Measurements from ENCODE around the gene CLSTN1.
A peak's percentile ranks its signal among the peaks of the same experiment; 100 is the strongest.

Gene CLSTN1

DNA sequence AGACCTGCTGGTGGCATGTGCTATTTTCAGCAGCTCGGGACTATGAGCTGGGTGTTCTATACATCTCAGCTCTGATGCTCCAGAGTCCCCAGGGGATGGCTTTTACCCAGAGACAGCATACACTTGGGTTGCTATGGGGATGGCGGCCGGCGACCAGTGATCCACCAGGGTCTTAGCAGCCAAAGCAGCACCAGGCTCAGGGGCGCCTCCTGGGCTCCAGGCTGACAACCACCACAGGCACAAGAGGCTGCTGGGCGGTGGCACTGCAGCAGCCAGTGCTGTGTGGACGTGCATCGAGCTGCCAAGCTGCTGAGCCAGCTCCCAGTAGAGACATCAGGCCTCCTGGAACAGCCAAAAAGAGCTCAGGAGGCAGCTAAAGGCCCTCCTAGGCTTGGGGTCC, 37.6 kb upstream of the CLSTN1 start:
- Mint-ChIP-seq H3K4me3 (no peak overlapping the region), H3K9me3 (no peaks in the 10 kb centered on the region), H3K36me3 (ENCODE audit: insufficient read depth) (peaks cover 3% of the 10 kb centered on the region), H3K27me3 (no peaks in the 10 kb centered on the region), H3K27ac (ENCODE audit: low read depth) (no peak overlapping the region), H3K4me1 (peaks cover 5% of the 10 kb centered on the region)
- ATAC-seq (replicated peaks; ENCODE audit: extremely low read depth, poor library complexity, severe bottlenecking) (no peak), DNase-seq (ENCODE audit: low spot score in 2 of 2) (no peak)

DNA sequence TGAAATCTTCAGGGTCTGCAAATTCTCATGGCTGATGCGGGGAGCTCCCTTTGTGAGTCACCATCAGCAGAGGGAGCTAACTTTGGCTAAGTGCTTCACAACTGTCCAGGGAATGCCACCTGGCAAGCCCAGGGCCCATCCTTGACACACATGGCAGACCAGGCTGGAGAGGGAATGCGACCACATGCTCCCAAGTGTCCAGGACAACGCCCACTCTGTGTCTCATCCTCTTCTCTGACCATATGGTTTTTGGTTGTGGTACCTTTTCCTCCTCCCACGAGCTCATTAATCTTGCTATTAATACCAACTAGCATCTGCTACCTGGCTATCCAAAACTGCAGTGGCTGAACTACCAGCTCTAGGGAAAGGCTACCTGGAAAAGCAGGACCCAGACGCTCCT, 37.1 kb upstream of the CLSTN1 start:
- Mint-ChIP-seq H3K4me3 (no peak overlapping the region), H3K27ac (ENCODE audit: low read depth) (no peak overlapping the region), H3K27me3 (no peaks in the 10 kb centered on the region), H3K4me1 (peaks cover 5% of the 10 kb centered on the region), H3K36me3 (ENCODE audit: insufficient read depth) (peaks cover 3% of the 10 kb centered on the region), H3K9me3 (no peaks in the 10 kb centered on the region)
- no peak for DNase-seq (ENCODE audit: low spot score in 2 of 2)
- ATAC-seq (replicated peaks; ENCODE audit: extremely low read depth, poor library complexity, severe bottlenecking): no peak

DNA sequence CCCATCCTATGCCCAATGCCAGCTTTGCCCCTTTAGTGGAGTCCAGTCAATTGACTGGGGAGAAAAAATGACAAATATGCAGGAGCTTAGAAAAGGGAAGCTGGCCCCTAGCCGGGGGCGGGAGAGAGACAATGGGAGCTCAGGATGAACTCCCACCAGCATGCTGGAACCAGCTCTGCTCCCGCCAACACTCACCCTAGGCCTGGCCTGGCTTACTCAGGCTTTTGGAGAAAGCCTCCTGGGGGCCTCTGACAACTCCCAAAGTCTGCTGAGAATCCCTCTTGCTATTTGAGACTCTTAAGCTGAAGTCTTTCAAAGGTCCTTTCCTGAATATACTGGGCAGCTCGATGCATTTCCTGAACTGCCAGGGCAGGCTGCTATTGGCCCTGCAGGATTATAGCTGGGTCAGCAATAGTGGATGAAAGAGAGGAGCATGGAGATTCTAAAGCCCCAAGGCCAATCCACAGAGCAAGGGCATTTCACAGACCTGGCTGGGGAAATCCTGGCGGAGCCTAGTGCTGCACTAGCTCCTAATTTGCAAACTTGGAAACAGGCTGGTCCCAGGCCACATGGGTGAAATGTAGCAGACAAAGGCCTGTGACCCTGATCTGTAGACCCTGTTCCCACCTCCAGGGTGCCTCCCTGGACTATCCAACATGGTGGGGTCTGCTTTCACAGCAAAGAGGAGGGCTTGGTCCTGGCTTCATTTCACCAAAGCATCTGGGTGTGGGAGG, 35.7 kb upstream of the CLSTN1 start:
- no peak overlapping the region for H3K4me3 Mint-ChIP-seq
- H3K27ac Mint-ChIP-seq (ENCODE audit: low read depth): no peak overlapping the region
- peaks cover 5% of the 10 kb centered on the region for H3K4me1 Mint-ChIP-seq
- DNase-seq (ENCODE audit: low spot score in 2 of 2): no peak
- ATAC-seq (replicated peaks; ENCODE audit: extremely low read depth, poor library complexity, severe bottlenecking): no peak
- no peaks in the 10 kb centered on the region for H3K9me3 Mint-ChIP-seq
- H3K36me3 Mint-ChIP-seq (ENCODE audit: insufficient read depth): peaks cover 4% of the 10 kb centered on the region
- H3K27me3 Mint-ChIP-seq: no peaks in the 10 kb centered on the region

DNA sequence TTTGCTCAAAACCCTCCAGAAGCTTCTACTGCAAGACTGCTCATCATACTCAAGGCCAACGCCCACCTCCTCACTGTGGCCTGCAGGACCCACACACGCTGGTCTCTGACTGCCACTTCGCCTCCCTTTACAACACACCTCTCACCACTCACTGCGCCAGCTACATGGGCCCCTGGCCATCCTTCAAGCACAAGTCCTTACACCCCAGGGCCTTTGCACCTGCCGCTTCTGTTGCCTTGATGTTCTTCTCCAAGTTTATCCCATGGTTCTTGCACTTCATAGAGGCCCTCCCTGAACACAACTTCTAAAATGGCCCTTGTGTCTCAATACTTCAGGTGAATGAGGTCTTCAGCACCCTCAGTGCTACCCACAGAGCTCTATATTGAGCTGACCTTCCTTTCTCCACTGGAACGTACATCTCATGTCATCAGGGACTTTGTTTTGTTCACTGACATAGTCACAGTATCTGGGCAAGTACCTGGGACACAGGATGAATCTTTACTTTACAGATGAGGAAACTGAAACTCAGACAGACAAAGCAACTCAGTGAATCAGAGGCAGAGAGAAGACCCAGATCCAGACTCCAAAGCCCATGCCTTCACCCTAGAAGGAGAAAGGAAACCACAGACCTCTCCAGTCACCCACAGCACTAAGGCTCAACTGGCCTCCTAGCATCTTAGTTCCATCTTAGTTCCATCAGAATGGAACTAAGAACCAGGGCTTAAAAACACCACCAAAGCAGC, 34.7 kb upstream of the CLSTN1 start:
- Mint-ChIP-seq H3K36me3 (ENCODE audit: insufficient read depth) (peaks cover 6% of the 10 kb centered on the region), H3K27ac (ENCODE audit: low read depth) (peak overlapping the region; percentile 22), H3K27me3 (no peaks in the 10 kb centered on the region), H3K9me3 (peaks cover 3% of the 10 kb centered on the region), H3K4me1 (peaks cover 5% of the 10 kb centered on the region), H3K4me3 (no peak overlapping the region)
- ATAC-seq (replicated peaks; ENCODE audit: extremely low read depth, poor library complexity, severe bottlenecking) (no peak), DNase-seq (ENCODE audit: low spot score in 2 of 2) (no peak)

DNA sequence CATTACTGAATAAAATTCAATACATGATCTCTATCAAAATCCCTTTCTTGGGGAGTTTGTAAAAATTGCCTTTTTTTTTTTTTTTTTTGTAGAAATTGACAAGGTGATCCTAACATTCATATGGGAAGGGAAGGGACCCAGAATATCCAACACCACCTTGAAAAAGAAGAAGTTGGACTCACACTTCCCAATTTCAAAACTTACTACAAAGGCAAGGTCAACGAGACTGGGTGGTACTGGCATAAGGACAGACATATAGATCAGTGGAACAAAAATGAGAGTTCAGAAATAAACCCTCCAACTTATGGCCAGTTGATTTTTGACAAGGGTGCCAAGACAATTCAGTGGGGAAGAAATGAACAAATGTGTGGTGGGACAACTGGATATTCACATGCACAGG, 31.4 kb upstream of the CLSTN1 start:
- ATAC-seq (replicated peaks; ENCODE audit: extremely low read depth, poor library complexity, severe bottlenecking) (no peak), DNase-seq (ENCODE audit: low spot score in 2 of 2) (no peak)
- Mint-ChIP-seq H3K4me3 (no peak overlapping the region), H3K27me3 (no peaks in the 10 kb centered on the region), H3K9me3 (peaks cover 5% of the 10 kb centered on the region), H3K4me1 (peaks cover 5% of the 10 kb centered on the region), H3K27ac (ENCODE audit: low read depth) (no peak overlapping the region), H3K36me3 (ENCODE audit: insufficient read depth) (peaks cover 6% of the 10 kb centered on the region)

DNA sequence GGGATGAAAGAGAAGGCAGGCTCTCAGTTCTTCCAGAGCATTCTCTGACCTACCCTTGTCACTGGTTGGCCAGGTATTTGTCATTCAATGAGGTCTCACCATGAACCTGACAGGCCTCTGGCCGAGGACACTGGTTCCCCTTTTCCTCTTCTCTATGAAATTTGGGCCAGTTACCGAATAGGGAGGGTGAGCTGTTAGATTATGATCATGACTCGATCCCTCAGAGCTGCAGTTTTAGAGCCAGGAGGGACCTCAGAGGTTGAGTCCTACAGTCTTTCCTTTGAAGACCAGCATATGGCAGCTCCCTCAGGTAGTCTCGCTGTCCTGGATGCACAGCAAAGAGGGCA, 29.5 kb upstream of the CLSTN1 start:
- Mint-ChIP-seq H3K9me3 (peaks cover 5% of the 10 kb centered on the region), H3K27me3 (no peaks in the 10 kb centered on the region), H3K27ac (ENCODE audit: low read depth) (no peak overlapping the region), H3K36me3 (ENCODE audit: insufficient read depth) (peaks cover 7% of the 10 kb centered on the region), H3K4me3 (no peak overlapping the region), H3K4me1 (peaks cover 2% of the 10 kb centered on the region)
- no peak for ATAC-seq (replicated peaks; ENCODE audit: extremely low read depth, poor library complexity, severe bottlenecking)
- no peak for DNase-seq (ENCODE audit: low spot score in 2 of 2)

DNA sequence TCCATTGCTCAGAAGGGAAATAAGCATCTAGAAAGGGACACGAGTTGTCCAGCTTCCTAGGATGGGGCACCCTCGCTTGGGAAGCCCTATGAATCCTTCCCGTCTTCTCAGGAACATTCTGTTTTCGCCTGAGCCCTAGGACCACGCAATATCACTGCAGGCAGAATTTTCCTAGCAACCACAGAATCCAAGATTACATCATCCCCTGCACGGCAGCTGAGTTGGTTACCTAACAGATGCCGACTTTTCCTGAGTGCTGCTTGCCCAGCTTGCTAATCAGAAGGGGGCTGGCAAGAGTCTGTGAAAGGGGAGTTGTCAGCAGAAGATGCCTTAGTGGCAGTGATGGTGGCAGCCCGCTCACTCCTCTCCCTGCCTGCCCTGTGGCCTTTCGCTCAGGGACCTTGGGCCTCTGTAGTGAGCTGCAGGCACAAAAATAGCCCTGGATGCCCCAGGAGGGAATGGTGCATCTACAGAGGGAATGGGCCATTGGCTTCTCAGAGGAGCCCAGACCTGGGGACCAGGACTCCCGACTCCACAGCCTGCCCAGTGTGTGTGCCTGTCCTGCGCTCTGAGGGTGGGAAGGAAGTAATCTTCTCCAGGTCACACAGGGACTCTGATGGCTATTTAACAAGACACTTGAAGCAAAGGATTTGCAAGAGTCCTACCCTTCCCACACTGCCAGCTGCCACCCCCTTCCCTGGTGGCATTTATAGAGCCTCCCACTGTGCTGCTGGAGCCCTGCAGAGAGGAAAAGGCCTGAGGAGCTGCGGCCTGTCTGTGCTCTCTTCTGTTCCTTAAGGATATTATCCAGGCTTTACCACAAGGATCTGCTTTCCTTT, 28.9 kb upstream of the CLSTN1 start:
- Mint-ChIP-seq H3K9me3 (peaks cover 5% of the 10 kb centered on the region), H3K27ac (ENCODE audit: low read depth) (no peak overlapping the region), H3K4me3 (no peak overlapping the region), H3K4me1 (no peaks in the 10 kb centered on the region), H3K36me3 (ENCODE audit: insufficient read depth) (peaks cover 7% of the 10 kb centered on the region), H3K27me3 (no peaks in the 10 kb centered on the region)
- DNase-seq (ENCODE audit: low spot score in 2 of 2) (no peak), ATAC-seq (replicated peaks; ENCODE audit: extremely low read depth, poor library complexity, severe bottlenecking) (no peak)

DNA sequence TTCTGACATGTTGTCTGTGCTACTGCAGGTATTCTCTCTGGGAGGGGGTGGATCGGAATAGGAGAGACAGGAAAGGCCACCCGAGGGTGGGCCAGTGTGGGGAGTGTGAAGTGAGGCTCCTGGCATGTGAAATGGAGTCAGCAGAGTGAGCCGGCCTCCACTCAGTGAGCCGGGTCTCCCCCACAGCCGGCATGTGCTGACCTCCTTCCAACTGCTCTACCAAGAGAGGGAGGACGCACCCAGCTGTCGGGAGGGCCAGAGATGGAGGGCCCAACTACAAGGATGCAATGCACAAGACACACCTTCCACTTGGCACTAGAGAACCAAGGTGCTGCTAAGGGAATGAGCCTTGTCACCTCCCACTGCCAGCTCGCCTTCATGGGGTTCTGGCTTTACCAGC, 28.2 kb upstream of the CLSTN1 start:
- ATAC-seq (replicated peaks; ENCODE audit: extremely low read depth, poor library complexity, severe bottlenecking): no peak
- Mint-ChIP-seq H3K36me3 (ENCODE audit: insufficient read depth) (peaks cover 6% of the 10 kb centered on the region), H3K27ac (ENCODE audit: low read depth) (no peak overlapping the region), H3K27me3 (no peaks in the 10 kb centered on the region), H3K9me3 (peaks cover 5% of the 10 kb centered on the region), H3K4me3 (no peak overlapping the region), H3K4me1 (no peaks in the 10 kb centered on the region)
- no peak for DNase-seq (ENCODE audit: low spot score in 2 of 2)

DNA sequence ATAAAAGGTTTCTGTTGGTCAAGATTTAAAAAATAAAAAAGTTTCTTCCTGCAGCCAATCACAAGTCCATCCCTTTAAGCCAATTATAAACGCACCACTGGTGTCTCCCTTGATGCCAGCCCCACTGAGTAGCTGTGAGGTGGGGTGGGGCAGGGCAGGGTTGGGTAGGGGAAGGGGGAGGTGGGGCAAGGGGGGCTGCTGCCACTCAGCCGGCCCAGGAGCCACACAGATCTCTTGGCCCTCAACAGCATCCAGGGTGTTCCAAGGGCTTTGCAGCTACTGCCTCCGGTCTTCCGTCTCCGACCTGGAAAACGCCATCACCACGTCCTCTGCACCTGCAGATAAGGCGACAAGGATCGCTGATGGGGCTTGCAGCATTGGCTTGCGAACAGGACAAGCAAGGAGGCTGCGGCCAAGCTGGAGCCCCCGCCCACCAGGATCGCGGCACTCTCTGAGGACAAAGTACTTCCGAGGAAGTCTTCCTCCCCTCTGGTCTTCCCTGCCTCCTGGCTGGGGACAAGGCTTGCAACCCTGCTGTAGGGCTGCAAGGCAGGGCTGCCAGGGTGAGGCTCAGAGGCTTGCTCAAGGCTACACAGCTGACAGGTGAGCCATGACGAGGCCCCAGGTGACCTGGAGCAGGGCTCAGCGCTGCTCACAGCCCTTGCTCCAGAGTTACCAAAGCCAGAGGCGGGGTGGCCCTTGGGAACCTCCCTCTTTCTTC, 26.8 kb upstream of the CLSTN1 start:
- no peak for ATAC-seq (replicated peaks; ENCODE audit: extremely low read depth, poor library complexity, severe bottlenecking)
- no peak overlapping the region for H3K27ac Mint-ChIP-seq (ENCODE audit: low read depth)
- H3K4me1 Mint-ChIP-seq: no peaks in the 10 kb centered on the region
- no peaks in the 10 kb centered on the region for H3K27me3 Mint-ChIP-seq
- H3K36me3 Mint-ChIP-seq (ENCODE audit: insufficient read depth): peaks cover 6% of the 10 kb centered on the region
- peaks cover 5% of the 10 kb centered on the region for H3K9me3 Mint-ChIP-seq
- peak overlapping the region; percentile 12 for H3K4me3 Mint-ChIP-seq
- DNase-seq (ENCODE audit: low spot score in 2 of 2): no peak

DNA sequence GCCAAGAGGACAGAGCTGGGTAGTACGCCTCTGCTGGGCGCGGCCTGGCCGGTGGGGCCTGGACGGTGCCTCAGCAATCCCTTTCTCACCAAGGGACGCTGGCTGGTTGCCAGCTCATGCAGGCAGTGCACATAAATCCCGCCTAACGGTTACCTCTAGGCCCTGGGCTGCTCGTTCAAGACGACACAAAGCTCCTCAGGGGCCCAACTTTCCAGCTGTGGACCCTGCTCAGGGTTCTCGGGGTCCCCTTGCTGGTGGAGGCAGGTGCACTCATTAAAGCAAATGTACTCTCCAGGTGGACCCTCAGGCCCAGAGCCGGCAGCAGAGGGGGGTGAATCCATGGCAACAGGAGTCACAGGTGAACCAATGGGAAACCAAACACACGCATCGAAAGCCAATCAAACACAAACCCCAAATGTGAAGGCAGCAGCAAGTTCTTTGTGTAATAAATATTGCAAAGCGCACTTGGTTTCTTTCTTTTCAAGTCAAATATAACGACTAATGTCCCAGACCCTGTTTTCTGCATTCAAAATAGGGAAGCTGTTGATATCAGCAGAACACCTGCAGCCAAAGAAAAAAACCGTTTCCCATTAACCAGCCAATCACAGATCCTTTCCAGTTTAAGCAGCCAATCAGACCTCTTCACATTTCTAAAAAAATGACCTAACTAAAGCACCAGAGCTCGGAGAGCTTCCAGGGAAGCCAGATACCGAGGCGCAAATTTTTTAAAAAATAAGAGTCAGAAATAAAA, 26.1 kb upstream of the CLSTN1 start:
- H3K9me3 Mint-ChIP-seq: peaks cover 5% of the 10 kb centered on the region
- peak overlapping the region; percentile 7 for H3K4me3 Mint-ChIP-seq
- H3K27ac Mint-ChIP-seq (ENCODE audit: low read depth): no peak overlapping the region
- ATAC-seq (replicated peaks; ENCODE audit: extremely low read depth, poor library complexity, severe bottlenecking): peak; percentile 49
- peaks cover 3% of the 10 kb centered on the region for H3K36me3 Mint-ChIP-seq (ENCODE audit: insufficient read depth)
- no peaks in the 10 kb centered on the region for H3K4me1 Mint-ChIP-seq
- DNase-seq (ENCODE audit: low spot score in 2 of 2): no peak
- no peaks in the 10 kb centered on the region for H3K27me3 Mint-ChIP-seq

DNA sequence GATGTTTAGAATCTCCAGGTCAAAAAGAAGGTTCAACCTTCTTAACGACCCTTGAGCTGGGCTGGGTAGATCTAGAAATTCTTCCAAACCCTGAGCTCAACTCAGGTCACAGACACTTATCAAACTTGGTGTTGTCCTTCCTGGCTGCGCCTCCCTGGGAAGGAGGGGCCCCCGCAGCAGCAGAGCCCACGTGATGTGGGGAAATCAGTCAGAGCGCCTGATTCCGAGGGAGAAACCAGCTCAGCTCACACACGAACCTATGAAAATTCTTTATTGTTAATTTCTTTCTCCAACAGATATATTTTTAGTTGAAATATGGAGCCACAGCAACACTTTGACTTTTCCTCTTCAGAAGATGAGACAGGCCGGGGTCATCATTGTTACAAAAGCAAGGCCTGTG, 24.3 kb upstream of the CLSTN1 start:
- no peak for DNase-seq (ENCODE audit: low spot score in 2 of 2)
- Mint-ChIP-seq H3K36me3 (ENCODE audit: insufficient read depth) (peaks cover 2% of the 10 kb centered on the region), H3K9me3 (no peaks in the 10 kb centered on the region), H3K27ac (ENCODE audit: low read depth) (no peak overlapping the region), H3K4me1 (no peaks in the 10 kb centered on the region), H3K4me3 (no peak overlapping the region), H3K27me3 (no peaks in the 10 kb centered on the region)
- no peak for ATAC-seq (replicated peaks; ENCODE audit: extremely low read depth, poor library complexity, severe bottlenecking)

DNA sequence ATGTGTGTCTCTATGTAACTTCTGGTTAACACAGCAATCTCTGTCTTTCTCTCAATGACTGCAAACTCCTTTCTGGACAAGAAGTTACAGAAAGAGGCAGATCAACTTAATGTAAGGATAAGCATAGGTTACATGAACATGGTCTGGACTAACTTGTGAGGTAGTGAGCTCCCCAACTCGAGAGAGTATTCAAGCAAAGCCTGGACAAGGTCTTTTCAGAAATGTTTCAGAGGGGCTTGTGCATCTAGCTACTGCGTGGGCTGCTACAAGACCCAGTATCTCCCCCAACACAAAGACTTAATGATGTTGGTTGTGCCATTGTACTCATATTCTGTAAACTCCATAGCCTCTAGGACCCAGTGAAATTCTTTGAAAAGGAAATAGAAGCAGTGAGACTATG, 23.5 kb upstream of the CLSTN1 start:
- Mint-ChIP-seq H3K4me1 (no peaks in the 10 kb centered on the region), H3K36me3 (ENCODE audit: insufficient read depth) (peaks cover 2% of the 10 kb centered on the region), H3K9me3 (no peaks in the 10 kb centered on the region), H3K27me3 (no peaks in the 10 kb centered on the region), H3K4me3 (no peak overlapping the region), H3K27ac (ENCODE audit: low read depth) (no peak overlapping the region)
- no peak for ATAC-seq (replicated peaks; ENCODE audit: extremely low read depth, poor library complexity, severe bottlenecking)
- no peak for DNase-seq (ENCODE audit: low spot score in 2 of 2)
